GM12878 (cell line): ENCODE measurements around the gene HIVEP2. TPM values are rescaled to one million over a fixed set of nuclear protein-coding genes. Genes with fewer than 3 reads are reported as not detected.

Experiments used
- ATAC-seq: fragments of 200-7000 bp; cut with Tn5 transposase; 3 replicates; pipeline ENCODE4 v1.9.1; 2020; ENCODE audit warnings: mild to moderate bottlenecking, moderate library complexity
- BruUV-seq: library from RNA; stranded (reverse); fragments of 400-500 nt; replicated peaks from 2 replicates; lab custom pipeline; 2021; lab: Mats Ljungman, UMichigan
- CTCF ChIA-PET: fragments of 300-600 bp; sonication (Branson Sonifier 250); formaldehyde crosslinking; extraction: SDS; loops from one replicate; lab custom pipeline; 2021; ENCODE audit warnings: inconsistent platforms; lab: Yijun Ruan, JAX
- POLR2A ChIA-PET: fragments of 350-600 bp; formaldehyde crosslinking; extraction: SDS; loops from one replicate; lab custom pipeline; 2021; ENCODE audit warnings: inconsistent platforms; lab: Charles Lee
- RAD21 ChIA-PET: fragments of 300-600 bp; sonication (Branson Sonifier 250); formaldehyde crosslinking; loops from one replicate; lab custom pipeline; 2023; ENCODE audit warnings: antibody characterized with exemption; ENCODE audit not compliant: unreplicated experiment; lab: Charles Lee
- SMC1A ChIA-PET: fragments of 300-600 bp; sonication (Branson Sonifier 250); formaldehyde crosslinking; loops from one replicate; lab custom pipeline; 2023; ENCODE audit not compliant: unreplicated experiment, uncharacterized antibody; lab: Charles Lee
- DNase-seq: peaks from one replicate; pipeline ENCODE4 v3.0.0-alpha.2; 2011; ENCODE audit warnings: low read depth, low spot score
- FAIRE-seq: peaks from 3 replicates; lab custom pipeline; 2011; peaks lifted over from hg19 to GRCh38; lab: Jason Lieb, UNC
- H2AFZ ChIP-seq: 2 replicates; pipeline ENCODE4 v1.6.0; 2011; ENCODE audit warnings: low read depth, low read length, control low read depth; ENCODE audit not compliant: control insufficient read depth
- H3K27ac ChIP-seq: 2 replicates; pipeline ENCODE4 v1.5.1; 2011; ENCODE audit warnings: control low read depth; ENCODE audit not compliant: control insufficient read depth, insufficient read depth
- H3K27me3 ChIP-seq, 2 experiments: replicated peaks in 1 of 2; 2 replicates each; pipeline versions ENCODE4 v1.6.0 to v1.6.1; 2011; ENCODE audit warnings: low read length in 1 of 2; ENCODE audit not compliant: control insufficient read depth in 2 of 2, insufficient read depth in 2 of 2
- H3K36me3 ChIP-seq, 2 experiments: 2 replicates each; pipeline ENCODE4 v1.5.1; 2011; ENCODE audit warnings: low read length in 1 of 2; ENCODE audit not compliant: control insufficient read depth in 2 of 2, insufficient read depth in 2 of 2
- H3K4me1 ChIP-seq: 2 replicates; pipeline ENCODE4 v1.6.1; 2011; ENCODE audit warnings: mild to moderate bottlenecking, low read length, moderate library complexity, mixed read lengths; ENCODE audit not compliant: control insufficient read depth, insufficient read depth
- H3K4me2 ChIP-seq: 2 replicates; pipeline ENCODE4 v1.6.0; 2011; ENCODE audit warnings: control low read depth; ENCODE audit not compliant: control insufficient read depth, insufficient read depth
- H3K4me3 ChIP-seq: fragments of 200-600 bp; sonication (generic); 2 replicates; pipeline ENCODE4 v1.5.1; 2016
- H3K79me2 ChIP-seq: 2 replicates; pipeline ENCODE4 v1.6.0; 2011; ENCODE audit warnings: low read length; ENCODE audit not compliant: control insufficient read depth, insufficient read depth
- H3K9ac ChIP-seq: 2 replicates; pipeline ENCODE4 v1.8.0; 2011; ENCODE audit warnings: low read length, control low read depth, mixed read lengths; ENCODE audit not compliant: control insufficient read depth, insufficient read depth
- H3K9me3 ChIP-seq: replicated peaks from 3 replicates; pipeline ENCODE4 v1.5.1; 2011; ENCODE audit warnings: mild to moderate bottlenecking, low read length; ENCODE audit not compliant: control insufficient read depth, insufficient read depth
- H4K20me1 ChIP-seq: 2 replicates; pipeline ENCODE4 v1.6.0; 2011; ENCODE audit not compliant: control insufficient read depth, insufficient read depth
- BMI1 ChIP-seq: fragments of 450-650 bp; IDR thresholded peaks from 2 replicates; pipeline ENCODE4 v1.6.1; 2016; ENCODE audit warnings: mild to moderate bottlenecking, moderate library complexity, borderline replicate concordance
- DPF2 ChIP-seq: fragments of 450-650 bp; IDR thresholded peaks from 2 replicates; pipeline ENCODE4 v1.6.1; 2017; ENCODE audit warnings: mild to moderate bottlenecking
- HDAC6 ChIP-seq: fragments of 200-600 bp; sonication (generic); IDR thresholded peaks from one replicate; pipeline ENCODE4 v1.8.0; 2017; ENCODE audit warnings: antibody characterized with exemption; ENCODE audit not compliant: unreplicated experiment
- POLR2AphosphoS5 ChIP-seq: IDR thresholded peaks from 2 replicates; pipeline ENCODE4 v1.6.1; 2011; ENCODE audit warnings: mild to moderate bottlenecking, low read length, inconsistent platforms
- SKIL ChIP-seq: fragments of 450-650 bp; IDR thresholded peaks from 2 replicates; pipeline ENCODE4 v1.6.1; 2017; ENCODE audit warnings: mild to moderate bottlenecking, low read depth, inconsistent platforms; ENCODE audit not compliant: poor library complexity, severe bottlenecking
- SMAD5 ChIP-seq: IDR thresholded peaks from 2 replicates; pipeline ENCODE4 v1.6.1; 2016; ENCODE audit warnings: antibody characterized with exemption, low read depth
- TBL1XR1 ChIP-seq: IDR thresholded peaks from 2 replicates; pipeline ENCODE4 v1.6.1; 2012; ENCODE audit warnings: low read depth, low read length, improper control_type of control experiment
- USF2 ChIP-seq: IDR thresholded peaks from 2 replicates; pipeline ENCODE4 v1.6.1; 2011; ENCODE audit warnings: low read depth, low read length, improper control_type of control experiment, borderline replicate concordance
- WGBS: methylation state at CpG from one replicate; pipeline ENCODE4 v1.1.6; 2016; ENCODE audit warnings: low lambda C conversion rate; ENCODE audit not compliant: insufficient replicate concordance, insufficient coverage; ENCODE audit errors: missing lambda C conversion rate; 5-methylcytosine and 5-hydroxymethylcytosine counted together
- in situ Hi-C: fragments of 300-500 bp; cut with MboI; formaldehyde crosslinking; loops from 9 replicates; pipeline ENCODE4 v1.14.3; 2018; ENCODE audit warnings: mixed read lengths
- intact Hi-C: fragments of 100-400 bp; cut with micrococcal nuclease; formaldehyde crosslinking; loops from one replicate; pipeline ENCODE4 v1.14.2; 2022; ENCODE audit not compliant: unreplicated experiment
- polyA plus RNA-seq, 11 experiments: library from polyadenylated mRNA; depleted of rRNA in 4 of 11; unstranded in 6 of 11; stranded (reverse) in 5 of 11; fragments of >200 nt; fragmentation: Nextera tagmentation in 4 of 11; fragmentation: Illumina TruSeq in 1 of 11; extraction: Ambion mirVana in 4 of 11; extraction: Trizol in 1 of 11; gene quantifications; 1 replicate in 1 of 11; 2 replicates in 10 of 11; pipeline versions ENCODE4 v1.2.1 to v1.2.3, GENCODE V29; 2011 to 2016; ENCODE audit warnings: inconsistent platforms in 2 of 11, missing spikeins in 2 of 11, low read depth in 1 of 11
- total RNA-seq, 4 experiments: library from RNA; depleted of rRNA in 3 of 4; stranded (reverse); fragments of >200 nt in 3 of 4; fragmentation: Illumina TruSeq in 1 of 4; extraction: Trizol in 1 of 4; gene quantifications; 2 replicates each; pipeline versions ENCODE4 v1.2.1 to v1.2.3, GENCODE V29; 2013 to 2021
- TF ChIP-seq, protein P1 (sequence below): fragments of 450-650 bp; IDR thresholded peaks from 2 replicates; pipeline ENCODE4 v1.6.1; 2014; ENCODE audit warnings: mild to moderate bottlenecking

HIVEP2 gene
- total and polyA plus RNA-seq, 10 of the 15 experiments (the other 5 are each of a cell fraction or from before 2014, with no cell fraction given), result 1.2 to 15.7 (median 10.2) TPM

DNA sequence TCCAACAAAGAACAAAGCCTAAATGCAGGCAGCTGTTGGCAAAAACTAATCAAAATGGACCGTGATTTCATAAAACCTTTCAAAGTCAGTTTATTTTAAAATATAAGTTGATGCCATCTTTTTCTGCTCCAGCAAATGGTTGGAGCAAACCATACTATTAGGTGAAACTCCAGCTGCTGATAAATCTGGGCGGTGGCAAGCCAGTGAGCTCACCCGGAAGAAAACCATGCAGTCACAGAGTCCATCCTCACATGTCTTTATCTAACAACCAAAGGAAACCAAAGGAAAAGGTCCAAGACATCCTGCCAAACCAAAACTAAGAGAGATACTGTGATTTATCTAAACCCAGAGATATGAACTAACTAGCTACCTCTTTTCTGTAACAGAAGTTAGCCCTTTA is 72.6 kb downstream of the HIVEP2 start:
- BruUV-seq, result no TSS peak
- Histone ChIP-seq H2AFZ (no peak overlapping the region), H4K20me1 (no peaks in the 10 kb centered on the region), H3K9me3 (no peaks in the 10 kb centered on the region; the same call in none of the 3 replicates), H3K4me3 (no peak overlapping the region), H3K9ac (no peak overlapping the region), H3K27ac (peak overlapping the region; percentile 13), H3K4me2 (0 out of 2 replicates have a peak overlapping the region, but pooled peaks have one; percentile 54), H3K4me1 (peaks cover 35% of the 10 kb centered on the region), H3K36me3 (peaks cover 0 to 5% of the 10 kb centered on the region in 2 experiments; a peak in 1 of 4 replicates), H3K79me2 (peaks cover 80% of the 10 kb centered on the region), H3K27me3 (no peaks in the 10 kb centered on the region)
- RAD21 ChIA-PET, result interaction anchor here (1.0 to 5.5 kb wide), 9 partner anchors 12 to 191 kb away, joined by 3 to 79 read pairs (median 5); no protein-coding TSS in a partner anchor
- SMC1A ChIA-PET, result interaction anchor here (0.7 to 6.4 kb wide), 17 partner anchors 9 to 154 kb away, joined by 3 to 122 read pairs (median 5); no protein-coding TSS in a partner anchor
- intact Hi-C loops, result loop anchor here (1.0 kb wide), 1 partner anchor 29 kb away; no protein-coding TSS in a partner anchor
- CTCF ChIA-PET, result interaction anchor here (1.0 to 3.1 kb wide), 7 partner anchors 9 to 126 kb away, joined by 3 to 20 read pairs (median 5); no protein-coding TSS in a partner anchor
- DNase-seq, result no peak
- ATAC-seq, result peak; percentile 8; the same call in 2 of the 3 replicates
- no peak for TF ChIP-seq SKIL
- TF ChIP-seq SMAD5, result no peak
- TF ChIP-seq USF2, result no peak
- TF ChIP-seq, protein P1, sequence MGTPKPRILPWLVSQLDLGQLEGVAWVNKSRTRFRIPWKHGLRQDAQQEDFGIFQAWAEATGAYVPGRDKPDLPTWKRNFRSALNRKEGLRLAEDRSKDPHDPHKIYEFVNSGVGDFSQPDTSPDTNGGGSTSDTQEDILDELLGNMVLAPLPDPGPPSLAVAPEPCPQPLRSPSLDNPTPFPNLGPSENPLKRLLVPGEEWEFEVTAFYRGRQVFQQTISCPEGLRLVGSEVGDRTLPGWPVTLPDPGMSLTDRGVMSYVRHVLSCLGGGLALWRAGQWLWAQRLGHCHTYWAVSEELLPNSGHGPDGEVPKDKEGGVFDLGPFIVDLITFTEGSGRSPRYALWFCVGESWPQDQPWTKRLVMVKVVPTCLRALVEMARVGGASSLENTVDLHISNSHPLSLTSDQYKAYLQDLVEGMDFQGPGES, result no peak
- no peak for TF ChIP-seq POLR2AphosphoS5
- TF ChIP-seq TBL1XR1, result no peak
- TF ChIP-seq DPF2, result no peak
- no peak for TF ChIP-seq HDAC6
- TF ChIP-seq BMI1, result no peak
- in situ Hi-C loops, result no loop called here
- FAIRE-seq, result no peak
- POLR2A ChIA-PET, result interaction anchor here (0.8 to 3.6 kb wide), 5 partner anchors 11 to 53 kb away, joined by 4 to 51 read pairs (median 10); no protein-coding TSS in a partner anchor
- 94% methylated on average over 3 of the region's 3 CpGs for WGBS
